Breast epithelium (tissue), 4 donors: ENCODE data around the gene PPP6R3. TPM values are rescaled to one million over a fixed set of nuclear protein-coding genes. Genes with fewer than 3 reads are reported as not detected.

ENCODE experiments used
- DNase-seq, 2 donors: peaks; one replicate each; pipeline ENCODE4 v3.0.0-alpha.2; 2019; ENCODE audit warnings: low spot score in 2 of 2
- H3K27ac ChIP-seq, 2 donors: fragments of 200-600 bp; sonication (generic) in 1 of 2; one replicate each; pipeline ENCODE4 v1.5.1; 2016 to 2019; ENCODE audit warnings: mild to moderate bottlenecking in 1 of 2
- H3K27me3 ChIP-seq, 2 donors: fragments of 200-600 bp; sonication (generic) in 1 of 2; one replicate each; pipeline versions ENCODE4 v1.5.1 to v1.6.0; 2017 to 2019; ENCODE audit warnings: control low read depth in 1 of 2, mild to moderate bottlenecking in 1 of 2
- H3K36me3 ChIP-seq: fragments of 200-600 bp; one replicate; pipeline ENCODE4 v1.5.1; 2019
- H3K4me1 ChIP-seq, 2 donors: fragments of 200-600 bp; sonication (generic); one replicate each; pipeline ENCODE4 v1.5.1; 2016 to 2019; ENCODE audit warnings: control low read depth in 1 of 2
- H3K4me3 ChIP-seq, 3 donors: fragments of 200-600 bp; sonication (generic); 1 replicate in 2 of 3; 2 replicates in 1 of 3; pipeline ENCODE4 v1.5.1; 2016 to 2019; ENCODE audit warnings: mild to moderate bottlenecking in 3 of 3, moderate library complexity in 2 of 3
- H3K9me3 ChIP-seq, 2 donors: fragments of 200-600 bp; sonication (generic) in 1 of 2; one replicate each; pipeline ENCODE4 v1.5.1; 2016 to 2019; ENCODE audit warnings: control low read depth in 1 of 2
- CTCF ChIP-seq, 3 donors: fragments of 450-650 bp; IDR thresholded peaks; one replicate each; pipeline ENCODE4 v1.5.1; 2016 to 2017; ENCODE audit warnings: antibody characterized with exemption in 3 of 3, mild to moderate bottlenecking in 3 of 3, moderate library complexity in 3 of 3
- POLR2A ChIP-seq: fragments of 450-650 bp; IDR thresholded peaks from one replicate; pipeline ENCODE4 v1.6.1; 2016; ENCODE audit warnings: antibody characterized with exemption, mild to moderate bottlenecking, moderate library complexity
- POLR2AphosphoS5 ChIP-seq, 3 donors: sonication (generic); formaldehyde crosslinking; IDR thresholded peaks; one replicate each; pipeline ENCODE4 v1.6.1; 2017; ENCODE audit warnings: antibody characterized with exemption in 3 of 3
- intact Hi-C: fragments of 100-400 bp; cut with DNase I; formaldehyde crosslinking; loops from one replicate; pipeline ENCODE4 v1.15.1; 2023; ENCODE audit warnings: low total_unique reads
- total RNA-seq, 3 donors: library from RNA; depleted of rRNA; stranded (reverse); fragments of >200 nt; gene quantifications; one replicate each; pipeline ENCODE4 v1.1.0, GENCODE V29; 2016

Gene PPP6R3
- total RNA-seq, 3 donors from 2014 or later = 113 to 227 (median 183) TPM

GRCh38 chr11:68660066-68660810 is 199.7 kb downstream of the PPP6R3 start:
- Histone ChIP-seq H3K4me3 (no peak overlapping the region), H3K4me1 (peaks cover 4 to 10% of the 10 kb centered on the region in 2 donors), H3K27ac (peak overlapping the region; percentile 84 to 96), H3K27me3 (no peaks in the 10 kb centered on the region), H3K36me3 (no peaks in the 10 kb centered on the region), H3K9me3 (peaks cover 3 to 4% of the 10 kb centered on the region in 2 donors)
- peak in 1 of 2 donors; percentile 37 for DNase-seq
- intact Hi-C loops = loop anchor here (5.0 kb wide), 1 partner anchor 373 kb away; no protein-coding TSS in a partner anchor
- TF ChIP-seq POLR2A (no peak), POLR2AphosphoS5 (IDR thresholded peaks at IDR 0.05) (no peak), CTCF (IDR thresholded peaks at IDR 0.05) (no peak)

- Histone ChIP-seq H3K27me3 (no peaks in the 10 kb centered on the region), H3K9me3 (no peaks in the 10 kb centered on the region), H3K27ac (no peak overlapping the region), H3K36me3 (no peaks in the 10 kb centered on the region), H3K4me1 (peaks cover 4 to 10% of the 10 kb centered on the region in 2 donors), H3K4me3 (no peak overlapping the region)
- intact Hi-C loops = loop anchor here (5.0 kb wide), 1 partner anchor 374 kb away; no protein-coding TSS in a partner anchor
- TF ChIP-seq CTCF (IDR thresholded peaks at IDR 0.05) (no peak), POLR2AphosphoS5 (IDR thresholded peaks at IDR 0.05) (no peak), POLR2A (no peak)
- DNase-seq = peak in 1 of 2 donors; percentile 46
Measured at GRCh38 chr11:68661014-68661413, 200.5 kb downstream of the PPP6R3 start.

GRCh38 chr11:68661697-68662603 is 201.4 kb downstream of the PPP6R3 start:
- peak in 1 of 2 donors; percentile 41 for DNase-seq
- intact Hi-C loops = loop anchor here (5.0 kb wide), 1 partner anchor 375 kb away; no protein-coding TSS in a partner anchor
- Histone ChIP-seq H3K4me3 (no peak overlapping the region), H3K9me3 (no peaks in the 10 kb centered on the region), H3K36me3 (no peaks in the 10 kb centered on the region), H3K4me1 (peaks cover 4 to 10% of the 10 kb centered on the region in 2 donors), H3K27ac (no peak overlapping the region), H3K27me3 (peaks cover 0 to 5% of the 10 kb centered on the region in 2 donors)
- no peak for TF ChIP-seq POLR2AphosphoS5 (IDR thresholded peaks at IDR 0.05)
- TF ChIP-seq POLR2A = no peak
- TF ChIP-seq CTCF (IDR thresholded peaks at IDR 0.05) = no peak

GRCh38 chr11:68663482-68664010 is 203.0 kb downstream of the PPP6R3 start:
- TF ChIP-seq POLR2AphosphoS5 (IDR thresholded peaks at IDR 0.05) (no peak), CTCF (IDR thresholded peaks at IDR 0.05) (no peak), POLR2A (no peak)
- intact Hi-C loops = loop anchor here (5.0 kb wide), 1 partner anchor 376 kb away; no protein-coding TSS in a partner anchor
- H3K9me3 ChIP-seq = no peaks in the 10 kb centered on the region
- DNase-seq = no peak
- no peaks in the 10 kb centered on the region for H3K36me3 ChIP-seq
- peaks cover 4 to 10% of the 10 kb centered on the region in 2 donors for H3K4me1 ChIP-seq
- peaks cover 0 to 5% of the 10 kb centered on the region in 2 donors for H3K27me3 ChIP-seq
- no peak overlapping the region for H3K4me3 ChIP-seq
- no peak overlapping the region for H3K27ac ChIP-seq
